ENCODE results near the gene OTOF. TPM values are rescaled to one million over a fixed set of nuclear protein-coding genes. Genes with fewer than 3 reads are reported as not detected.

Gene OTOF
- total and polyA plus RNA-seq, 2 of the 13 experiments (the other 11 are each of a cell fraction or from before 2014, with no cell fraction given): 0.04 TPM; not detected in 1

GRCh38 chr2:26457695-26458364 is 20.1 kb downstream of the OTOF start:
- peak overlapping the region; percentile 95 for H3K4me2 ChIP-seq (ENCODE audit: low read depth, low read length)
- ChIA-PET POLR2A (interaction anchor here (0.7 to 6.2 kb wide), 4 partner anchors 9 to 112 kb away, joined by 3 to 52 read pairs (median 8); partner anchors contain the start of genes ADGRF3 and SELENOI), CTCF (ENCODE audit: low intra/inter-chr PET ratio, low total read pairs) (no interaction called here)
- H3K27ac ChIP-seq (ENCODE audit: extremely low read length, insufficient read depth, low read length): peak overlapping the region; percentile 69
- H2AFZ ChIP-seq (ENCODE audit: low read length): peak overlapping the region; percentile 24
- WGBS (ENCODE audit: low lambda C conversion rate): 52% methylated on average over 19 of the region's 19 CpGs
- no peaks in the 10 kb centered on the region for H3K79me2 ChIP-seq (ENCODE audit: insufficient read depth, low read length)
- DNase-seq (ENCODE audit: low spot score): no peak
- H3K36me3 ChIP-seq (replicated peaks in 1 of 2; ENCODE audit: control insufficient read depth in 1 of 2, insufficient read depth in 2 of 2, low read length in 2 of 2): no peaks in the 10 kb centered on the region
- peak overlapping the region; percentile 46 to 76 (median 50) for H3K4me3 ChIP-seq (replicated peaks in 1 of 3; ENCODE audit: insufficient read depth in 1 of 3, low read depth in 2 of 3, low read length in 3 of 3)
- in situ Hi-C loops (cut with HindIII; ENCODE audit: extremely low pct_ligation_motif_present, low pct_unique_long_range_greater_than_20kb) (no loop called here), intact Hi-C loops (cut with micrococcal nuclease; ENCODE audit: unreplicated experiment) (loop anchor here (5.0 kb wide), 2 partner anchors 61 to 126 kb away; no protein-coding TSS in a partner anchor)
- no peaks in the 10 kb centered on the region for H3K9me3 ChIP-seq (ENCODE audit: low read length)
- BruUV-seq (replicated peaks): no TSS peak
- peaks cover 47% of the 10 kb centered on the region for H3K4me1 ChIP-seq (ENCODE audit: insufficient read depth, low read length)
- FAIRE-seq: no peak
- H4K20me1 ChIP-seq (ENCODE audit: insufficient read depth, low read length): no peaks in the 10 kb centered on the region
- H3K27me3 ChIP-seq (ENCODE audit: control insufficient read depth in 1 of 2, insufficient read depth in 2 of 2, low read length in 2 of 2): no peaks in the 10 kb centered on the region; a peak in 1 of 5 replicates
- H3K9ac ChIP-seq (ENCODE audit: insufficient read depth, low read depth, low read length): peak overlapping the region; percentile 69
- peak; percentile 1 for ATAC-seq
- no peak for TF ChIP-seq HBP1 (CRISPR knock-in tag; IDR thresholded peaks at IDR 0.05; ENCODE audit: low read depth)
- TF ChIP-seq ZFP36L2 (CRISPR knock-in tag; IDR thresholded peaks at IDR 0.05): no peak
- no peak for TF ChIP-seq TEAD3 (CRISPR knock-in tag; optimal IDR thresholded peaks at IDR 0.05; ENCODE audit: borderline replicate concordance)
- peak; percentile 37 for TF ChIP-seq ZNF687 (CRISPR knock-in tag; IDR thresholded peaks at IDR 0.05)
- TF ChIP-seq CEBPZ (IDR thresholded peaks at IDR 0.05; ENCODE audit: low read length): no peak
- no peak for TF ChIP-seq IRF1 (CRISPR knock-in tag; IDR thresholded peaks at IDR 0.05; ENCODE audit: low read depth)
- no peak for TF ChIP-seq KMT2B (CRISPR knock-in tag; IDR thresholded peaks at IDR 0.05)
- TF ChIP-seq E2F2 (CRISPR knock-in tag; IDR thresholded peaks at IDR 0.05; ENCODE audit: borderline replicate concordance): no peak
- TF ChIP-seq PHF5A (CRISPR knock-in tag; IDR thresholded peaks at IDR 0.05; ENCODE audit: low read depth, unreplicated experiment): no peak
- no peak for TF ChIP-seq THYN1 (CRISPR knock-in tag; IDR thresholded peaks at IDR 0.05; ENCODE audit: borderline replicate concordance, low read depth)
- 0 out of 2 replicates have a peak, but pooled peaks have one; percentile 18 for TF ChIP-seq ZBTB20 (CRISPR knock-in tag; IDR thresholded peaks at IDR 0.05; ENCODE audit: borderline replicate concordance, low read depth)

All from HepG2 (cell line).